K562 (cell line): Measurements from ENCODE around the gene ZNF865. TPM values are rescaled to one million over a fixed set of nuclear protein-coding genes. Genes with fewer than 3 reads are reported as not detected.

Experiments used
- BRD9 ChIP-seq: fragments of 450-650 bp; IDR thresholded peaks from 2 replicates; pipeline ENCODE4 v1.6.1; 2018; ENCODE audit warnings: low read depth; ENCODE audit not compliant: partially characterized antibody
- CREB1 ChIP-seq, 2 experiments: sonication (generic) in 1 of 2; formaldehyde crosslinking in 1 of 2; IDR thresholded peaks; 2 replicates each; pipeline versions ENCODE4 v1.6.1 to v1.8.0; 2012 to 2022; ENCODE audit warnings: inconsistent platforms in 1 of 2, mild to moderate bottlenecking in 1 of 2, missing genetic modification reagents in 1 of 2, moderate library complexity in 1 of 2
- FOXJ3 ChIP-seq: sonication (generic); formaldehyde crosslinking; IDR thresholded peaks from 2 replicates; pipeline ENCODE4 v1.4.0; 2020; ENCODE audit warnings: mild to moderate bottlenecking, missing genetic modification reagents
- HDAC3 ChIP-seq: fragments of 450-650 bp; IDR thresholded peaks from 2 replicates; pipeline ENCODE4 v1.6.1; 2018; ENCODE audit warnings: borderline replicate concordance, mild to moderate bottlenecking, moderate library complexity; ENCODE audit not compliant: partially characterized antibody
- HMBOX1 ChIP-seq: sonication (generic); IDR thresholded peaks from 2 replicates; pipeline ENCODE4 v1.6.1; 2016
- ILF3 ChIP-seq: fragments of 450-650 bp; IDR thresholded peaks from 2 replicates; pipeline ENCODE4 v1.6.1; 2018; ENCODE audit warnings: antibody characterized with exemption, mild to moderate bottlenecking, moderate library complexity, borderline replicate concordance
- LCOR ChIP-seq: sonication (generic); formaldehyde crosslinking; IDR thresholded peaks from 2 replicates; pipeline ENCODE4 v1.8.0; 2022; ENCODE audit warnings: mild to moderate bottlenecking, missing genetic modification reagents
- MBD2 ChIP-seq: sonication (generic); IDR thresholded peaks from 2 replicates; pipeline ENCODE4 v1.6.1; 2016; ENCODE audit warnings: low read depth, borderline replicate concordance
- MEIS2 ChIP-seq: fragments of 450-650 bp; IDR thresholded peaks from 2 replicates; pipeline ENCODE4 v1.6.1; 2014; ENCODE audit warnings: mild to moderate bottlenecking; ENCODE audit not compliant: partially characterized antibody
- MYNN ChIP-seq, 2 experiments: sonication (generic); formaldehyde crosslinking in 1 of 2; IDR thresholded peaks; 2 replicates each; pipeline versions ENCODE4 v1.5.0 to v1.6.1; 2016 to 2020; ENCODE audit warnings: antibody characterized with exemption in 1 of 2, missing genetic modification reagents in 1 of 2
- NRF1 ChIP-seq, 2 experiments: fragments of 450-650 bp; IDR thresholded peaks in 1 of 2; conservative IDR thresholded peaks in 1 of 2; 2 replicates each; pipeline ENCODE4 v1.6.1; 2014; ENCODE audit warnings: mild to moderate bottlenecking in 2 of 2
- POLR2B ChIP-seq: fragments of 450-650 bp; IDR thresholded peaks from 2 replicates; pipeline ENCODE4 v1.6.1; 2018; ENCODE audit warnings: low read depth; ENCODE audit not compliant: partially characterized antibody
- SMARCB1 ChIP-seq: IDR thresholded peaks from 2 replicates; pipeline ENCODE4 v1.6.1; 2011; ENCODE audit warnings: improper control_type of control experiment, low read depth; ENCODE audit not compliant: insufficient read length
- TAF15 ChIP-seq: fragments of 200-400 bp; formaldehyde crosslinking; IDR thresholded peaks from 2 replicates; pipeline ENCODE4 v1.6.1; 2017; ENCODE audit warnings: mild to moderate bottlenecking, low read depth, low read length, moderate library complexity
- THRB ChIP-seq: fragments of 450-650 bp; formaldehyde crosslinking; conservative IDR thresholded peaks from 2 replicates; pipeline ENCODE4 v1.4.0; 2022; ENCODE audit warnings: mild to moderate bottlenecking, missing genetic modification characterization
- VEZF1 ChIP-seq: fragments of 200-800 bp; sonication (Bioruptor generic); IDR thresholded peaks from 2 replicates; pipeline ENCODE4 v1.6.1; 2017; ENCODE audit warnings: missing genetic modification characterization, missing compliant biosample characterization
- ZNF639 ChIP-seq, 2 experiments: fragments of 200-800 bp in 1 of 2; sonication (Bioruptor generic) in 1 of 2; sonication (generic) in 1 of 2; formaldehyde crosslinking in 1 of 2; IDR thresholded peaks in 1 of 2; conservative IDR thresholded peaks in 1 of 2; 2 replicates each; pipeline versions ENCODE4 v1.5.0 to v1.6.1; 2016 to 2020; ENCODE audit warnings: missing compliant biosample characterization in 1 of 2, missing genetic modification characterization in 1 of 2, missing genetic modification reagents in 1 of 2
- polyA plus RNA-seq, 8 experiments: library from polyadenylated mRNA; depleted of rRNA in 4 of 8; stranded (reverse) in 5 of 8; unstranded in 3 of 8; fragments of >200 nt; fragmentation: Nextera tagmentation in 2 of 8; fragmentation: Illumina TruSeq in 1 of 8; extraction: Ambion mirVana in 2 of 8; extraction: Trizol in 1 of 8; gene quantifications; 2 replicates each; pipeline versions ENCODE4 v1.2.1 to v1.2.3, GENCODE V29; 2011 to 2014; ENCODE audit warnings: inconsistent platforms in 1 of 8, missing spikeins in 1 of 8
- total RNA-seq, 7 experiments: library from RNA; depleted of rRNA in 6 of 7; stranded (reverse); fragments of >200 nt in 6 of 7; fragmentation: Illumina TruSeq in 2 of 7; extraction: Trizol in 2 of 7; gene quantifications; 2 replicates each; pipeline versions ENCODE4 v1.2.1 to v1.2.3, GENCODE V29; 2011 to 2021; ENCODE audit warnings: low replicate concordance in 1 of 7
- TF ChIP-seq, protein P1 (sequence below): fragments of 450-650 bp; IDR thresholded peaks from 2 replicates; pipeline ENCODE4 v1.6.1; 2018; ENCODE audit not compliant: partially characterized antibody

The ZNF865 gene
- total and polyA plus RNA-seq, 9 of the 15 experiments (the other 6 are each of a cell fraction or from before 2014, with no cell fraction given) = 0.40 to 18.8 (median 1.6) TPM; not detected in 2

DNA sequence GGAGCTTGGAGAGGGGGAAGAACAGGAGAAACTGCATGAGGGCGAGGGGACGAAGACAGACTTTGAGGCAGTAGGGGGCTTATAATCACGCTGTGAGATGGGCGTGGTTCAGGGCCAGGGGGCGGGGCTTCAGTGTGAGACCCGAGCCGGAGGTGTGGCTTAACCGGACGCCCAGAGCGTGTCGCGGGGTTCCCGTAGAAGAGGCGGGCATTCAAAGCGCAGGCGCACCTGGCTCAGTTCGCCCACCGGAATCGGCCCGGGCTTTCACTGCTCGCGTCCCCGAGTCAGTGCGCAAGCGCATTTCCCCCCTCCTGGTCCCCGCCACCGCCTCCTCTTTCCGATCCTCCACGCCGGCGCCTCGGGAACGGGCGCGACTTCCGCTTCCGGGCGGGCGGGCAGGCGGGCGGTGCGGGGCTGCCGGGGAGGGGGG, 225 bp upstream of the ZNF865 start (continued):
- TF ChIP-seq THRB (CRISPR knock-in tag) (no peak), MYNN (IDR thresholded peaks at IDR 0.05) (no peak), MYNN (CRISPR knock-in tag; IDR thresholded peaks at IDR 0.05) (no peak), VEZF1 (CRISPR knock-in tag) (peak; percentile 97), ZNF639 (CRISPR knock-in tag; conservative IDR thresholded peaks at IDR 0.05 in 1 of 2, IDR thresholded peaks at IDR 0.05 in 1 of 2) (peak in 1 of 2 experiments; percentile 96; a peak in 2 of 4 replicates), SMARCB1 (no peak), HMBOX1 (no peak), CREB1 (IDR thresholded peaks at IDR 0.05) (peak; percentile 29; the same call in 1 of the 2 replicates), CREB1 (CRISPR knock-in tag; IDR thresholded peaks at IDR 0.05) (no peak; the same call in 1 of the 2 replicates), TAF15 (no peak), LCOR (CRISPR knock-in tag) (no peak), MEIS2 (peak; percentile 81), ILF3 (no peak), NRF1 (conservative IDR thresholded peaks at IDR 0.05 in 1 of 2, IDR thresholded peaks at IDR 0.05 in 1 of 2) (peak; percentile 97), FOXJ3 (no peak), HDAC3 (no peak), MBD2 (no peak), BRD9 (no peak), POLR2B (peak; percentile 51)
- TF ChIP-seq, protein P1, sequence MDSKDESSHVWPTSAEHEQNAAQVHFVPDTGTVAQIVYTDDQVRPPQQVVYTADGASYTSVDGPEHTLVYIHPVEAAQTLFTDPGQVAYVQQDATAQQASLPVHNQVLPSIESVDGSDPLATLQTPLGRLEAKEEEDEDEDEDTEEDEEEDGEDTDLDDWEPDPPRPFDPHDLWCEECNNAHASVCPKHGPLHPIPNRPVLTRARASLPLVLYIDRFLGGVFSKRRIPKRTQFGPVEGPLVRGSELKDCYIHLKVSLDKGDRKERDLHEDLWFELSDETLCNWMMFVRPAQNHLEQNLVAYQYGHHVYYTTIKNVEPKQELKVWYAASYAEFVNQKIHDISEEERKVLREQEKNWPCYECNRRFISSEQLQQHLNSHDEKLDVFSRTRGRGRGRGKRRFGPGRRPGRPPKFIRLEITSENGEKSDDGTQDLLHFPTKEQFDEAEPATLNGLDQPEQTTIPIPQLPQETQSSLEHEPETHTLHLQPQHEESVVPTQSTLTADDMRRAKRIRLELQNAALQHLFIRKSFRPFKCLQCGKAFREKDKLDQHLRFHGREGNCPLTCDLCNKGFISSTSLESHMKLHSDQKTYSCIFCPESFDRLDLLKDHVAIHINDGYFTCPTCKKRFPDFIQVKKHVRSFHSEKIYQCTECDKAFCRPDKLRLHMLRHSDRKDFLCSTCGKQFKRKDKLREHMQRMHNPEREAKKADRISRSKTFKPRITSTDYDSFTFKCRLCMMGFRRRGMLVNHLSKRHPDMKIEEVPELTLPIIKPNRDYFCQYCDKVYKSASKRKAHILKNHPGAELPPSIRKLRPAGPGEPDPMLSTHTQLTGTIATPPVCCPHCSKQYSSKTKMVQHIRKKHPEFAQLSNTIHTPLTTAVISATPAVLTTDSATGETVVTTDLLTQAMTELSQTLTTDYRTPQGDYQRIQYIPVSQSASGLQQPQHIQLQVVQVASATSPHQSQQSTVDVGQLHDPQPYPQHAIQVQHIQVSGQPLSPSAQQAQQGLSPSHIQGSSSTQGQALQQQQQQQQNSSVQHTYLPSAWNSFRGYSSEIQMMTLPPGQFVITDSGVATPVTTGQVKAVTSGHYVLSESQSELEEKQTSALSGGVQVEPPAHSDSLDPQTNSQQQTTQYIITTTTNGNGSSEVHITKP = no peak
